ENCODE data around the gene SPACA5. TPM values are rescaled to one million over a fixed set of nuclear protein-coding genes. Genes with fewer than 3 reads are reported as not detected.
"Not testable (repeated sequence)": the region's sequence is repeated elsewhere in the genome, so short reads cannot be mapped to it uniquely, and the experiment has no call there.

SPACA5 gene
- total RNA-seq, 1 donor from 2014 or later = not detected

DNA sequence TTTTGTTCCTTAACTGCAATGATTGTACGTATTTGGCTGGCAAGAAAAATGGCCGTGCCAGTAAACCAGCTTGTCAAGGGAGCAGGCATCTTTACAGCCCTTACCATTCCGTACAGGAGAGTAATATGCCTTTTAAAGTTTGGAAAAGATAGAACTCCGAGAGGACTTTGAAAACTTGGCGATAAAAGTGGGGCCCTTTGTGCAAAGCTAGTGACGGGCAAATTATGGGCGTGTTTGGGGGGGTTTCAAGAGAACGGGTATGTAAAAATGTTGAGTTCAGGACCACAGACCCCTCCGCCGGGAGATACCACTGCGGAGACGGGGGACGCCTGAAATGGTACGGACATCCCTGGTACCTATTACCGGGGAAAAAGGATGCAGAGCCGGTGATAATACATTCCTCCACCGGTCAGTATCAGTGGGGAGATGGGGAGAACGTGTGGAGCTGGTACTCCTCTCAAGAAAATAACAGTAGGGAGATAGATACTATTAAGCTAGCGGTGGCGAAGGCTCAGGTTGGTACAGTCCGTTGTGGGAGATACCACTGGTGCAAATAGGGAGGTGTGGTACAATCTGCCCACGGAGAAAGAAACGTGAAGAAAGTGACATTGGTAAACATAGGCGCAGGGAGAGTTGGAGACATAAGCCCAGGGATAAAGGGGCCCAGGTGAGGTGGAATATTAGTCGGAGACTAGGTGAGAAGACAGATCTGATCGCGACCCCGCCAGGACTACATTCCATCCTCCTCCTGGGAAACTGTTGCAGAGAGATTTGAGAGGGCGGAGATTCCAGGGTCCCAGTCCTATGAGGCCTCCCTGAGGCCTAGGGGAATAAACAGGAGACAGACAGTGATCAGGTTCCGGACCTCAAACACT, 14.5 kb downstream of the SPACA5 start:
- peak; percentile 56 for DNase-seq (ENCODE audit: low read depth)

DNA sequence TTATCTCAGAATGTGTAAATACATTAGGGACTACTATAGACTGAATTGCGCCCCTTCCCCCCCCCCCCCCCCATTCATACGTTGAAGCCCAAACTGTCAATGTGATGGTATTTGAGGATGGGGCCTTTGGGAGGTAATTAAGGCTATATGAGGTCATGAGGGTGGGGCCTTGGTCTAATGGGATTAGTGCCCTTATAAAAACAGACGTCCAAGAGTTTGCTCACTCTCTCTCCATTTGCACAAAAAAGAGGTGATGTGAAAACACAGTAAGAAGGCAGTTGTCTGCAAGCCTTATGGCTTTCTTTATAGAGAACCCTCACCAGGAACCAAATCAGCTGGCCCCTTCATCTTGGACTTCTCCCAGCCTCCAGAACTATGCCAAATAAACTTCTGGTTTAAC, 15.3 kb downstream of the SPACA5 start:
- DNase-seq (ENCODE audit: low read depth) = no peak

GRCh38 chrX:48022738-48023137, 15.9 kb downstream of the SPACA5 start:
- DNase-seq (ENCODE audit: low read depth) = peak; percentile 30

- peak; percentile 60 for DNase-seq (ENCODE audit: low read depth)
These were observed 18.8 kb downstream of the SPACA5 start for GRCh38 chrX:48025561-48025960.

- DNase-seq (ENCODE audit: low read depth) = not testable (repeated sequence)
These were observed 20.8 kb downstream of the SPACA5 start for GRCh38 chrX:48027545-48027944.

- DNase-seq (ENCODE audit: low read depth) = no peak
These were observed 21.3 kb downstream of the SPACA5 start for GRCh38 chrX:48028091-48028490.

- no peak for DNase-seq (ENCODE audit: low read depth)
These were observed 23.4 kb downstream of the SPACA5 start for GRCh38 chrX:48030237-48030636.

GRCh38 chrX:48030641-48031173, 23.9 kb downstream of the SPACA5 start:
- not testable (repeated sequence) for DNase-seq (ENCODE audit: low read depth)

DNA sequence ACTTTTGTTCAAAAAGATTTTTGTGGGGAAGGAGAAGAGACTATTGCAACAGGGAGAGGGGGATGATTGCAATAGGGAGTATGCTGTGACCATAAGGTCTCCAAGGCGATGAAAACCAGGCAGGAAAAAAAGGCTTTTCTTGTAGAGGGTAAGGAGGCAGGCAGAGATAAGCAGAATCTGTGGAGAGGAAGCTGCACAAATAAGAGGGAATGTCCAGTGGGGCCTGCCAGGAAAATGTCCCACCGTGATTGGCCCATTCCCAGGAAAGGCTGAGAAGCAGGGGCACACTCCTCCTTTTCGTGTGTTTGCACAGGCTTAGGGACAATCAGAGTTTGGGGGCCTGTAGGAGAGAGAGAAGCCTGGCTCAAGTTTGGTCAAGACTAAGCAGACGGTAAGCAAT, 29.1 kb downstream of the SPACA5 start:
- DNase-seq (ENCODE audit: low read depth) = no peak

GRCh38 chrX:48043056-48043455, 36.3 kb downstream of the SPACA5 start:
- DNase-seq (ENCODE audit: low read depth) = no peak

- peak; percentile 3 for DNase-seq (ENCODE audit: low read depth)
These were observed 38.9 kb downstream of the SPACA5 start for GRCh38 chrX:48045410-48046311.

GRCh38 chrX:48046846-48047245, 40.1 kb downstream of the SPACA5 start:
- no peak for DNase-seq (ENCODE audit: low read depth)

DNA sequence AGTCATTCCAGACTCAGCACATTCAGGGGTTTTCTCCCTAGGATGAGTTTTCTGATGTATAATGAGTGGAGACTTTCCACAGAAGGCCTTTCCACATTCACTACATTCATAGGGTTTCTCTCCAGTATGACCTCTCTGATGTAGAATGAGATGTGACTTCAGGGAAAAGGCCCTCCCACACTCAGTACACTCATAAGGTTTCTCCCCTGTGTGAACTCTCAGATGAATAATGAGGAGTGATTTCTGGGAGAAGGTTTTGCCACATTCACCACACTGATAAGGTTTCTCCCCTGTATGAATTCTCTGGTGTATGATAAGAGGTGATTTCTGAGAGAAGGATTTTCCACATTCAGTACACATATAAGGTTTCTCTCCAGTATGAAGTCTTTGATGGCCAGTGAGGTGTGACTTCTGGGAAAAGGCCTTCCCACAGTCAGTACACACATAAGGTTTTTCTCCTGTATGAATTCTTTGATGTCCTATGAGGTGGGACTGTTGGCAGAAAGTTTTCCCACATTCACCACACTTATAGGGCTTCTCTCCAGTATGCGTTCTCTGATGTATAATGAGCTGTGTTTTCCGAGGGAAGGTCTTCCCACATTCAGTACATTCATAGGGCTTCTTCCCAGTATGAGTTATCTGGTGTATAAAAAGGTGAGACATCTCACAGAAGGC, 52.0 kb downstream of the SPACA5 start:
- DNase-seq (ENCODE audit: low read depth) = no peak

DNA sequence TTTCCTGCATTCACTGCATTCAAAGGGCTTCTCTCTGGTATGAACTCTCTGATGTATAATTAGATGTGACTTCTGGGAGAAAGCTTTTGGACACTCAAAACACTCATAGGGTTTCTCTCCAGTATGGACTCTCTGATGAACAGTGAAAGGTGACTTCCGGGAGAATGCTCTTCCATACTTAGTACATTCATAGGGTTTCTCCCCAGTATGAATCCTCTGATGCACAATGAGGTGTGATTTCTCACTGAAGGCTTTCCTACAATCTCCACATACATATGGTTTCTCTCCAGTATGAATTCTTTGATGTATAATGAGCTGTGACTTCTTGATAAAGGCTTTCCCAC, 52.5 kb downstream of the SPACA5 start:
- DNase-seq (ENCODE audit: low read depth) = no peak

Other genes starting within 250 kb of the SPACA5 start
- 2.6 and 9.3 TPM in 2 replicates for gene ZNF81, start 170.1 kb upstream of the SPACA5 start, total RNA-seq
- gene ZNF182, start 3.0 kb upstream of the SPACA5 start, total RNA-seq = 3.3 and 10.0 TPM in 2 replicates
- 1.7 TPM in 2 replicates for gene ZNF630, start 64.7 kb downstream of the SPACA5 start, total RNA-seq
- not detected in 2 replicates for gene SPACA5B, start 123.6 kb downstream of the SPACA5 start, total RNA-seq
- not detected in 2 replicates for gene SSX5, start 189.8 kb downstream of the SPACA5 start, total RNA-seq
- gene SSX1, start 248.4 kb downstream of the SPACA5 start, total RNA-seq = not detected in 2 replicates

All from renal cortical epithelial cell (primary cell).